Measurements from ENCODE around the gene WWC2. TPM values are rescaled to one million over a fixed set of nuclear protein-coding genes. Genes with fewer than 3 reads are reported as not detected.

The WWC2 gene
- total RNA-seq, 1 experiment from 2014 or later, result 39.1 TPM

GRCh38 chr4:183314336-183314735, 215.3 kb downstream of the WWC2 start:
- TF ChIP-seq ELF1 (IDR thresholded peaks at IDR 0.05; ENCODE audit: borderline replicate concordance, low read depth) (no peak), YY1 (IDR thresholded peaks at IDR 0.05; ENCODE audit: extremely low read depth, insufficient replicate concordance, low read depth, low read length) (no peak), SIN3A (IDR thresholded peaks at IDR 0.05; ENCODE audit: low read depth) (no peak), SRF (IDR thresholded peaks at IDR 0.05; ENCODE audit: low read depth) (no peak), FOSL1 (IDR thresholded peaks at IDR 0.05; ENCODE audit: low read depth) (no peak), CTCF (IDR thresholded peaks at IDR 0.05 in 2 of 3, conservative IDR thresholded peaks at IDR 0.05 in 1 of 3; ENCODE audit: borderline replicate concordance in 1 of 3, insufficient read depth in 1 of 3, low read depth in 2 of 3, low read length in 2 of 3) (no peak), TCF7L2 (IDR thresholded peaks at IDR 0.05; ENCODE audit: borderline replicate concordance, extremely low read depth, insufficient read depth, insufficient read length) (no peak), ZBTB33 (IDR thresholded peaks at IDR 0.05; ENCODE audit: extremely low read depth, insufficient replicate concordance, low read length) (no peak), REST (IDR thresholded peaks at IDR 0.05; ENCODE audit: low read depth) (no peak), EGR1 (IDR thresholded peaks at IDR 0.05; ENCODE audit: low read depth) (no peak), ATF3 (IDR thresholded peaks at IDR 0.05) (no peak), ZFX (IDR thresholded peaks at IDR 0.05) (no peak), SP1 (IDR thresholded peaks at IDR 0.05; ENCODE audit: low read depth) (no peak), RAD21 (IDR thresholded peaks at IDR 0.05; ENCODE audit: low read depth) (no peak), ZNF274 (IDR thresholded peaks at IDR 0.05; ENCODE audit: low read depth, low read length) (no peak), CBX3 (IDR thresholded peaks at IDR 0.05; ENCODE audit: low read depth) (no peak), CEBPB (IDR thresholded peaks at IDR 0.05; ENCODE audit: low read depth) (no peak), POLR2AphosphoS5 (IDR thresholded peaks at IDR 0.05; ENCODE audit: low read depth, low read length) (no peak), EZH2phosphoT487 (IDR thresholded peaks at IDR 0.05; ENCODE audit: borderline replicate concordance) (no peak)
- Histone ChIP-seq H3K9ac (ENCODE audit: low read length) (no peak overlapping the region), H3K9me3 (ENCODE audit: control insufficient read depth in 1 of 2, insufficient read depth in 1 of 2, low read depth in 1 of 2, low read length in 2 of 2) (no peaks in the 10 kb centered on the region), H3K9me2 (ENCODE audit: insufficient read depth) (no peaks in the 10 kb centered on the region), H3K27ac (ENCODE audit: low read depth, low read length) (no peak overlapping the region), H3K36me3 (ENCODE audit: control insufficient read depth in 1 of 2, insufficient read depth in 2 of 2, low read length in 2 of 2) (0 out of 4 replicates have a peak, but pooled peaks cover 0 to 3% of the 10 kb centered on the region in 2 experiments), H3K4me3 (replicated peaks in 1 of 2; ENCODE audit: low read depth in 1 of 2, low read length in 2 of 2) (no peak overlapping the region), H3K27me3 (ENCODE audit: insufficient read depth, low read length) (no peaks in the 10 kb centered on the region), H4K20me1 (ENCODE audit: insufficient read depth) (no peaks in the 10 kb centered on the region), H3K4me2 (ENCODE audit: low read length) (no peak overlapping the region), H2AFZ (ENCODE audit: low read depth, low read length, poor library complexity, severe bottlenecking) (no peak overlapping the region), H3K4me1 (ENCODE audit: control insufficient read depth in 1 of 2, insufficient read depth in 2 of 2, low read length in 2 of 2) (no peaks in the 10 kb centered on the region), H3K79me2 (ENCODE audit: insufficient read depth, low read length) (no peaks in the 10 kb centered on the region)
- BruUV-seq (replicated peaks), result no TSS peak
- intact Hi-C loops (cut with micrococcal nuclease), result no loop called here
- no peak for ATAC-seq
- DNase-seq (ENCODE audit: low read depth, low spot score), result no peak
- ChIA-PET RAD21 (ENCODE audit: low non-redundant PET in 1 of 2, low total read pairs in 2 of 2, uncharacterized antibody in 2 of 2, unreplicated experiment in 2 of 2) (no interaction called here), CTCF (no interaction called here), POLR2A (no interaction called here)
